A204.1 (cell line): ENCODE results near the gene ECM1.

Experiments
- FAIRE-seq: peaks from 2 replicates; lab custom pipeline; 2012; peaks lifted over from hg19 to GRCh38; lab: Jason Lieb, UNC

ECM1 gene

GRCh38 chr1:150545486-150546032 lies 37.6 kb downstream of the ECM1 start:
- FAIRE-seq, result no peak

DNA sequence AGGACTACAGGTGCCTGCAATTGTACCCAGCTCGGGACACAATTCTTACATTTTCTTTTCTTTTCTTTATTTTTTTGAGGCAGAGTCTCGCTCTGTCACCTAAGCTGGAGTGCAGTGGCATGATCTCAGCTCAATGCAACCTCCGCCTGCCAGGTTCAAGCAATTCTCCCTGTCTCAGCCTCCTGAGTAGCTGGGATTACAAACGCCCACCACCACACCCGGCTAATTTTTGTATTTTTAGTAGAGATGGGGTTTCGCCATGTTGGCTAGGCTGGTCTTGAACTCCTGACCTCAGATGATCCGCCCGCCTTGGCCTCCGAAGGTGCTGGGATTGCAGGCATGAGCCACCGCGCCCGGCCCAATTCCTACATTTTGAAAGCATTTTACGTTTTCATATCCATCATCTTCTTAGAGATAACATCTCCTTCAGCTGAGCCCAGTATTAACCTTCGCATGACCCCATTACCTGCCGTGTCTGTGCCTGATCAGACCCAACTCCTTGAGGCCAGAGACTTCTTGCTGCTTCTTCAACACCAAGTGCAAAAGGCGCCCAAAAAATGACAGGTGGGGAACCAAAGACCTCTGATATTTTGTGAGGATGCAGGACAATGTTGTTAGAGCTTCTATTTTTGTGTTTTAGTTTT lies 38.5 kb downstream of the ECM1 start:
- no peak for FAIRE-seq

DNA sequence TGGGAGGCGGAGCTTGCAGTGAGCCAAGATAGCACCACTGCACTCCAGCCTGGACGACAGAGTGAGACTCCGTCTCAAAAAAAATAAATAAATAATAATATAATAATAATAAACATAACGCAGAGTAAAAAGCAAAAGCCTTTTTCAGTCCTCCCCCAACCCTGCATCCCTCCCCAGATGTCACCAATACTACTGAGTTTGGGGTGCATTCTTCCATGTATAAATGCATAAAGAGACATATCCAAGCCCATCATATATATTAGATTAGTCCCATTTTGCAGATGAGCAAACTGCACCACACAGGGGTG lies 40.4 kb downstream of the ECM1 start:
- no peak for FAIRE-seq

DNA sequence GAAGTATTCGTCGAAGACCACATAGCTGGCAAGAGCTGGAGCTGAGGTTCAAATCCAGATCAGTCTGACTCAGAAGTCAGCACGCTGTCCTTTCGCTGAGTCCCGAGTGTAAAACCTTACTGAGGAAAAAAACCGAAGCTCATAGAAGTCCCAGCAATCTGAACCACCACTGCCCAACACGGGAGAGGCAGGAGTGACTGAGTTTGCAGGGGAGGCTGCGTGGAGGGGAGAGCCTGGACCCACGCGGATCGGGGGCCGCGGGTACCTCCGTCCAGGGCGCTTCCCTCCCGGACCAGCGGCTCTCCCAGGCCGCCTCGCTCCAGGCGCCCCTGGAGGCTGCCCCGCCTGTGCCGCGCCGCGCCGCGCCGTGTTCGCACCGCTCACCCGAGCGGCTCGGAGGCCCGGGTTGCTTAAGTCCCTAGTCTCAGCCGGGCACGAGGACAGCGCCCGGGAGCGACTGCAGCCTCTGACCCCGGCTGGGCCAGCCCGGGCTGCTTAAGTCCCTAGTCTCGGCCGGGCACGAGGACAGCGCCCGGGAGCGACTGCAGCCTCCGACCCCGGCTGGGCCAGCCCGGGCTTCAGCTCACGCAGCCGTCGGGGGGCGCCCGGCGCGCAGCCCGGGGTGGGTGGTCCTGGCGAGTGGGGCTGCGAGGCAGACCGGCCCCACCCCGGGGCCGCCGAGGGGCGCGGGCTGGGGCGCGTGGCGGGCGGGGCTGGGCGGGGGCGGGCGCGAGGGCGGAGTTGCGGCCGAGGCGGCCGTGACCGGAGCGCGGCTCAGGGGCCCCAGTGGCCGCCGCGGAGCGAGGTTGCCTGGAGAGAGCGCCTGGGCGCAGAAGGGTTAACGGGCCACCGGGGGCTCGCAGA lies 41.0 kb downstream of the ECM1 start, which contains the start of gene ADAMTSL4:
ADAMTSL4 (plus strand) TSS at position 777 of the 864 bp plus-strand sequence. CDS start 2,881 bp downstream, outside the sequence.
- no peak for FAIRE-seq

GRCh38 chr1:150549496-150550221 lies 41.8 kb downstream of the ECM1 start:
- FAIRE-seq, result no peak

DNA sequence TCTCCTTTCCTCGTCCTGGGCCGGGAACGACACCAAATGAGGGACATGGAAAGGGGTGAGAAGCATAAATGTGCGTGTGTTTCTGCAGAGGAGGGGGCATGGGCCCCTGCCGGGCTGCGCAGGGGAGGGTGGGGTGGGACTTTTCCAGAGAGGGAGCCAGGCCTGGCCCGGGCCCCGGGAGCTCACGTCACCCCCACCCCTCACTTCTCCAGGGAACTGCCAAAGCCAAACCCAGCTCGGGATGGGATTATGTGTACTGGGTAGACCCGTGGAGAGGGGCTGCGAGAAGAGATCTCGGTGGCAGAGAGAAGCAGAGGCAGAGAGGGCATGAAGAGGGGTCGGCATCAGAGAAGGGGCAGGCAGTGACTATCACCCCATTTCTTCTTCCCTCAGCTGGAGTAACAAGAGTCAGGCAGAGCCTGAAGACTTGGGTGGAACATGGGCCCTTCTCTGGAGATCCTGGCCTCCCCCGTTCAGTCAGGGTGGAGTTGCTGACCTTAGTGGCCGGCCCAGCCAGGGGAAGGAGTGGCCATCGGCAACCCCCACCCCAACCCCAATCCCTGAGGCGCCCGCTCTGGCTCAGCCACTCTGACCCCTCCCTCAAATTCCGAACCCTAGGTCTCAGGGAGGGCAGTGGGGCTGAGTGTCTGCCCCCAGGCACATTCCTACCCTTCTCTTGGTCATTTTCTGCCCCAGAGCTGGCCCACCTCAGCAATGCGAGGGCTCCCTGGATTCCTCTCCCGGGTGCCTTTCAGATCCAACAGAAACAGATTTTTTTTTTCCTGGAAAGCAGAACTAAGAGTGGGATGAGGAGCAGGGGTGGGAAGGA lies 42.5 kb downstream of the ECM1 start:
- FAIRE-seq, result no peak

DNA sequence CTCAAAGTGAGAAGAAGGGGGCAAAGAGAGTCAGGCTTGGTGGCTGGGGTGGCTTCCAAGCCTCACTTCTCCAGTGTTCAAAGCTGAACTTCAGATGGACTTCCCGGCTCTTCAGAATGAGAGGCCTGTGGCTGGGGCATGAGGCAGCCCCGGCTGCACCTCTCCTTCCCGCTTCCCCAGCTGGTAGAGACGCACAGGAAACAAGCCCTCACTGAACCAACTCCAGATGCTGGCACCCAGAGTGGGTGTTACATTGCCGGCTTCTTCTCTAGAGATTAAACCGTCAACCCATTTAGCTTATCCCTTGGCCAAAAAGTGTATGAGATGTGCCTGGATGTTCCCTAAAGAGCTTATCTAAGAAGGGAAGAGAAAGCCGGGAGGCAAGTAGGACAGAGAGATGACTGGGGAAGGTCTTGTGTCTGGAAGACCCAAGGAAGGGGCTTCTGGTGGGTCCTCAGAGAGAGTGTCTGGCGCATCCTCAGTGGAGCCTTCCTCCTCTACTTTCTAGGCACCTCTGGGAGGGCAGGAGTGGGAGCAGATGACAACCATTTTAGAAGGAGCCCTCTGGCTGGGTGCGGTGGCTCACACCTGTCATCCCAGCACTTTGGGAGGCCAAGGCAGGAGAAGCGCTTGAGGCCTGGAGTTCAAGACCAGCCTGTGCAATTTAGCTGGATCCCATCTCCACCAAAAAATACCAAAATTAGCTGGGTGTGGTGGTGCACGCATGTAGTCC lies 43.3 kb downstream of the ECM1 start:
- no peak for FAIRE-seq

DNA sequence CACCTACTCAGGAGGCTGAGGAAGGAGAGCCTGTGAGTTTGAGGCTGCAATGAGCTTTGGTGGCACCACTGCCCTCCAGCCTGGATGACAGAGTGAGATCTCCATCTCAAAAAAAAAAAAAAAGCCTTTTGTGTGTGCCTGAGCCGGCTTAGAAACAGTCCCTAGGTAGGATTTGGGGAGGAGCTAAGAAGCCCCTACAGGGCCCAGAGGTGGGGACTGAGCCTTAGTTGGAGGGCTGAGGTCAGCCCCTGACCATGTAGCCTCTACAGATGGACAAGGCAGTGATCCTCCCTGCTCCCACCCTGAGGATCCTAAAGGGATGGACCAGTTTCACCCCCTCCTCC lies 43.8 kb downstream of the ECM1 start:
- no peak for FAIRE-seq

GRCh38 chr1:150552128-150552910 lies 44.4 kb downstream of the ECM1 start:
- no peak for FAIRE-seq

- no peak for FAIRE-seq
These were observed 45.0 kb downstream of the ECM1 start for GRCh38 chr1:150552911-150553289.

- FAIRE-seq, result no peak
These were observed 45.6 kb downstream of the ECM1 start for GRCh38 chr1:150553392-150554085.

DNA sequence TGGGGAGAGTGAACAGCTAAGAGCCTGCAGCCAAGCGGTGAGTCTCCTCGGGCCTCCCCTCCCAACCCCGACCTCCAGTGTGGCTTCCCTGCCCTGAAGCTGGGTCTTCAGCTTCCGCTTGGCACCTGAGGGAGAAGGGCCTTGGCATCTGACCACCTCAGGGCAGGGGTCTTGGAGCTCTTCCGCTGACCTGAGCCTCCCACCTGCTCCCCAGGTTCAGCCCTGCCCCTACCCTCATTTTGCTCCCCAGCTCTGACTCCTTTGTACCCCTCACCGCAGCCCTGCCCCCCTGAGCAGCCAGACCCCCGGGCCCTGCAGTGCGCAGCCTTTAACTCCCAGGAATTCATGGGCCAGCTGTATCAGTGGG lies 46.2 kb downstream of the ECM1 start:
- no peak for FAIRE-seq

DNA sequence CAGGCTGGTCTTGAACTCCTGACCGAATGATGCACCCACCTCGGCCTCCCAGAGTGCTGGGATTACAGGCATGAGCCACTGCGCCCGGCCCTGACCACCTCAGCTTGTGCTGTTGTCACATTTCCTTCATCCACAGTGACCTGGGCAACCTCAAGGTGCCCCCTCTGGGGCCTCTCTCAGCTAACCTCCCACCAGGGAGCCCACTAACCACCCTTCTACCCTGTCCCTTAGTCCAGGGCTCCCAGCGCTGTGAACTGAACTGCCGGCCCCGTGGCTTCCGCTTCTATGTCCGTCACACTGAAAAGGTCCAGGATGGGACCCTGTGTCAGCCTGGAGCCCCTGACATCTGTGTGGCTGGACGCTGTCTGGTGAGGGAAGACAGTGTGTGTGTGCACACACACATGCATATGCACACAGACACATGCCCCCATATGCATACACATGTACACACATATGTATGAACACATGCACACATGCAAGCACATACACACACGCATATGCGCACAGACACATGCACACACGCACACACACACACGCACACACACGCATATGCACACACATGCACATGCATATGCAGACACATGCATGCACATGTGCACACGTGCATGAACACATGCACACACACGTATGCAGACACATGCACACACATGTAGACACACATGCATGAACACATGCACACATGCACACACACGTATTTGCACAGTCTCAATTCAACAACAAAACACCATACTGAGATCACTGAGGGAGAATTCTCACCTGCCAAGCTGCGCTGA lies 47.5 kb downstream of the ECM1 start:
- no peak for FAIRE-seq

GRCh38 chr1:150555971-150556865 lies 48.3 kb downstream of the ECM1 start:
- FAIRE-seq, result no peak

DNA sequence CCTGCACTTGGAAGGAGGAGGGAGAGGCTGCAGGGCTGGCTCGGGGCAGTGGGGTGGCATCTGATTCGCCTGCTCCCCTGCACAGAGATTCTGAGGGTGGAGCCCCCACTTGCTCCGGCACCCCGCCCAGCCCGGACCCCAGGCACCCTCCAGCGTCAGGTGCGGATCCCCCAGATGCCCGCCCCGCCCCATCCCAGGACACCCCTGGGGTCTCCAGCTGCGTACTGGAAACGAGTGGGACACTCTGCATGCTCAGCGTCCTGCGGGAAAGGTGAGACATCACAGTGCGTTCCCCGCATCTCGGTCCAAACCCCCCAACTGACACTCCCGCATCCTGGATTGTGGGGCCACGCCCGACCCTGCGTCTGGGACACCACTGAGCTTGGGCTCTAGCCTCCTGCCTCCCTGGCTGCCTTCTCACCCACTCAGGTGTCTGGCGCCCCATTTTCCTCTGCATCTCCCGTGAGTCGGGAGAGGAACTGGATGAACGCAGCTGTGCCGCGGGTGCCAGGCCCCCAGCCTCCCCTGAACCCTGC lies 49.2 kb downstream of the ECM1 start:
- FAIRE-seq, result no peak

GRCh38 chr1:150557813-150558212 lies 49.9 kb downstream of the ECM1 start:
- FAIRE-seq, result no peak

DNA sequence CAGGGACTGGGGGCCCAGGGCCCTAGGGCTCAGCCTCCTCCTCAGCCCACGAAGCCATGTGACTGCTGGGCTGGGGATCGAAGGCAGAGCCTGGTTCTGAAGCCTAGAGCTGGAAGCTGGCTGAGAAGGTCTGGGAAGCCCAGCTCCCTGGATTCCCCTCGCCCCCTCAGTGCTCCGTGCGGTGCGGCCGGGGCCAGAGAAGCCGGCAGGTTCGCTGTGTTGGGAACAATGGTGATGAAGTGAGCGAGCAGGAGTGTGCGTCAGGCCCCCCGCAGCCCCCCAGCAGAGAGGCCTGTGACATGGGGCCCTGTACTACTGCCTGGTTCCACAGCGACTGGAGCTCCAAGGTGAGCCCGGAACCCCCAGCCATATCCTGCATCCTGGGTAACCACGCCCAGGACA lies 50.4 kb downstream of the ECM1 start:
- FAIRE-seq, result no peak
